T-helper 1 cell (primary cell): ENCODE data around the gene SLC13A5.
A peak's percentile ranks its signal among the peaks of the same experiment; 100 is the strongest.
"Not testable (repeated sequence)": the region's sequence is repeated elsewhere in the genome, so short reads cannot be mapped to it uniquely, and the experiment has no call there.

Experiments
- DNase-seq, 5 donors: peaks; one replicate each; pipeline ENCODE4 v3.0.0-alpha.2; 2012 to 2020

Gene SLC13A5

GRCh38 chr17:6683081-6683684, 30.0 kb downstream of the SLC13A5 start:
- DNase-seq, result no peak

GRCh38 chr17:6682339-6682738, 30.8 kb downstream of the SLC13A5 start:
- no peak for DNase-seq

GRCh38 chr17:6681671-6682070, 31.5 kb downstream of the SLC13A5 start:
- no peak for DNase-seq

- DNase-seq, result no peak
Observed at GRCh38 chr17:6681176-6681575, 32.0 kb downstream of the SLC13A5 start.

GRCh38 chr17:6679241-6679640, 33.9 kb downstream of the SLC13A5 start:
- DNase-seq, result no peak

GRCh38 chr17:6677946-6678345, 35.2 kb downstream of the SLC13A5 start:
- no peak for DNase-seq

GRCh38 chr17:6677158-6677831, 35.9 kb downstream of the SLC13A5 start:
- no peak for DNase-seq

GRCh38 chr17:6676802-6677157, 36.4 kb downstream of the SLC13A5 start:
- no peak for DNase-seq

- DNase-seq, result no peak
Observed at GRCh38 chr17:6675201-6675825, 37.9 kb downstream of the SLC13A5 start.

GRCh38 chr17:6674586-6674985, 38.6 kb downstream of the SLC13A5 start:
- DNase-seq, result no peak

GRCh38 chr17:6671431-6671830, 41.7 kb downstream of the SLC13A5 start:
- DNase-seq, result no peak

GRCh38 chr17:6670999-6671398, 42.2 kb downstream of the SLC13A5 start:
- DNase-seq, result no peak

GRCh38 chr17:6670571-6670970, 42.6 kb downstream of the SLC13A5 start:
- DNase-seq, result no peak

- DNase-seq, result no peak
Observed at GRCh38 chr17:6669479-6670212, 43.5 kb downstream of the SLC13A5 start.

GRCh38 chr17:6668727-6669425, 44.3 kb downstream of the SLC13A5 start:
- DNase-seq, result no peak

- no peak for DNase-seq
Observed at GRCh38 chr17:6668219-6668618, 45.0 kb downstream of the SLC13A5 start.

GRCh38 chr17:6667516-6667915, 45.7 kb downstream of the SLC13A5 start:
- DNase-seq, result no peak

- no peak for DNase-seq
Observed at GRCh38 chr17:6666557-6666956, 46.6 kb downstream of the SLC13A5 start.

- DNase-seq, result peak in 2 of 5 donors; percentile 30 to 43
Observed at GRCh38 chr17:6666077-6666521, 47.1 kb downstream of the SLC13A5 start.

- DNase-seq, result not testable (repeated sequence)
Observed at GRCh38 chr17:6663200-6663599, 50.0 kb downstream of the SLC13A5 start.

GRCh38 chr17:6661464-6661848, 51.7 kb downstream of the SLC13A5 start:
- DNase-seq, result no peak

GRCh38 chr17:6660805-6661463, 52.2 kb downstream of the SLC13A5 start:
- DNase-seq, result no peak
